Esophagus squamous epithelium (tissue), 5 donors: ENCODE measurements around the gene ADAMTSL3. TPM values are rescaled to one million over a fixed set of nuclear protein-coding genes. Genes with fewer than 3 reads are reported as not detected.

Source experiments
- DNase-seq: peaks from one replicate; lab custom pipeline; 2025; lab: John Stamatoyannopoulos, UW
- H3K27ac ChIP-seq, 4 donors: fragments of 200-600 bp; sonication (generic); one replicate each; pipeline ENCODE4 v1.5.1; 2016 to 2019; ENCODE audit warnings: mild to moderate bottlenecking in 1 of 4
- H3K27me3 ChIP-seq, 4 donors: fragments of 200-600 bp; sonication (generic); 1 replicate in 3 of 4; 2 replicates in 1 of 4; pipeline versions ENCODE4 v1.5.1 to v1.6.0; 2017 to 2021; ENCODE audit warnings: antibody characterized with exemption in 1 of 4
- H3K36me3 ChIP-seq, 3 donors: fragments of 200-600 bp; sonication (generic); one replicate each; pipeline ENCODE4 v1.5.1; 2016 to 2019
- H3K4me1 ChIP-seq, 3 donors: fragments of 200-600 bp; sonication (generic); one replicate each; pipeline ENCODE4 v1.5.1; 2017 to 2019
- H3K4me3 ChIP-seq, 4 donors: fragments of 200-600 bp; sonication (generic); 1 replicate in 3 of 4; 2 replicates in 1 of 4; pipeline ENCODE4 v1.5.1; 2016 to 2019; ENCODE audit warnings: mild to moderate bottlenecking in 2 of 4, moderate library complexity in 1 of 4
- H3K9me3 ChIP-seq, 3 donors: fragments of 200-600 bp; sonication (generic); one replicate each; pipeline ENCODE4 v1.5.1; 2016 to 2019
- POLR2A ChIP-seq, 4 donors: fragments of 450-650 bp; IDR thresholded peaks; one replicate each; pipeline ENCODE4 v1.6.1; 2017; ENCODE audit warnings: antibody characterized with exemption in 4 of 4, mild to moderate bottlenecking in 4 of 4, moderate library complexity in 3 of 4
- WGBS, 2 donors: methylation state at CpG; one replicate each; pipeline ENCODE4 v1.1.5; 2018; 5-methylcytosine and 5-hydroxymethylcytosine counted together
- intact Hi-C: fragments of 100-400 bp; cut with DNase I; formaldehyde crosslinking; loops from one replicate; pipeline ENCODE4 v1.15.0; 2022
- total RNA-seq, 4 donors: library from RNA; depleted of rRNA; stranded (reverse); fragments of >200 nt; gene quantifications; one replicate each; pipeline ENCODE4 v1.1.0, GENCODE V29; 2016
- TF ChIP-seq, protein P1 (sequence below), 6 experiments: fragments of 450-650 bp in 4 of 6; fragments of 200-600 bp in 2 of 6; sonication (generic) in 2 of 6; IDR thresholded peaks; one replicate each; pipeline ENCODE4 v1.5.1; 2016 to 2019; ENCODE audit warnings: antibody characterized with exemption in 6 of 6, mild to moderate bottlenecking in 4 of 6, moderate library complexity in 4 of 6
- donor health status: DM: yes; HTN: yes; CAD: no.

Gene ADAMTSL3
- total RNA-seq, 4 donors from 2014 or later = 0.11 to 3.2 (median 0.79) TPM

DNA sequence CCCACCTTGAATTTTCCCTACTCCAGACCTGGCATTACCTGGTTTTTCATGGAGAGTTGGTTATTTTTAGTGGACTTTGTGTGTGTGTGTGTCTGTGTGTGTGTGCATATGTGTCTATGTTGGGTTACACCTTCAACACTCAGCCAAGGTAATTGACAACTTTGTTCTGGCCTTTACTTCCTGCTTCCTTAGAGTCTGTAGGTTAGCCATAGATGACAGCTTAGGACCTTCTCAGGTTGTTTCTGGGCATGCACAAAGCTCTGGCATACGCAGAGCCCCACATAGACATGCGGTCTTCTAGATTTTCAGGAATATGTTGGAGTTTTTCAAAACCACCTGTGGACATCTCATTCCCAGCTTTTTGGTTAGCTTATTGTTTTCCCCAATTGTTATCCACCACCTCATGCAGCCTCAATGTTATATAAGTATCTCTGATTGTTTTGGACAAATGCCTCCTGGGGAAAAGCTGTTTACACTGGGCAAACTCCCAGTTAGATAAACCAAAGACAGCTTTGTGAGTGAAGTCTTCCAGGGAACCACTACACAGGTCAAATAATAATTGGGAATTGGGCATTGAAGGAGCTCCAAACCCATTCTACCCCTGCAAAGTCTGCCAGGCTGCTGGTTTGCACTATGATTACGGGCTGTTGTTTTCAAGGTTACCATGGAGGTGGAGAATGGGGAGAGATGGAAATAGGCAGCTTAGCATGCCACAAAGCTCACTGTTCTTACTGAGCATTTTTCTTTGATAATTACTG, 201.2 kb downstream of the ADAMTSL3 start:
- Histone ChIP-seq H3K4me1 (peaks cover 0 to 21% (median 0%) of the 10 kb centered on the region in 3 donors), H3K27ac (no peak overlapping the region), H3K27me3 (no peaks in the 10 kb centered on the region), H3K9me3 (no peaks in the 10 kb centered on the region), H3K36me3 (no peaks in the 10 kb centered on the region), H3K4me3 (no peak overlapping the region)
- TF ChIP-seq, protein P1, sequence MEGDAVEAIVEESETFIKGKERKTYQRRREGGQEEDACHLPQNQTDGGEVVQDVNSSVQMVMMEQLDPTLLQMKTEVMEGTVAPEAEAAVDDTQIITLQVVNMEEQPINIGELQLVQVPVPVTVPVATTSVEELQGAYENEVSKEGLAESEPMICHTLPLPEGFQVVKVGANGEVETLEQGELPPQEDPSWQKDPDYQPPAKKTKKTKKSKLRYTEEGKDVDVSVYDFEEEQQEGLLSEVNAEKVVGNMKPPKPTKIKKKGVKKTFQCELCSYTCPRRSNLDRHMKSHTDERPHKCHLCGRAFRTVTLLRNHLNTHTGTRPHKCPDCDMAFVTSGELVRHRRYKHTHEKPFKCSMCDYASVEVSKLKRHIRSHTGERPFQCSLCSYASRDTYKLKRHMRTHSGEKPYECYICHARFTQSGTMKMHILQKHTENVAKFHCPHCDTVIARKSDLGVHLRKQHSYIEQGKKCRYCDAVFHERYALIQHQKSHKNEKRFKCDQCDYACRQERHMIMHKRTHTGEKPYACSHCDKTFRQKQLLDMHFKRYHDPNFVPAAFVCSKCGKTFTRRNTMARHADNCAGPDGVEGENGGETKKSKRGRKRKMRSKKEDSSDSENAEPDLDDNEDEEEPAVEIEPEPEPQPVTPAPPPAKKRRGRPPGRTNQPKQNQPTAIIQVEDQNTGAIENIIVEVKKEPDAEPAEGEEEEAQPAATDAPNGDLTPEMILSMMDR (IDR thresholded peaks at IDR 0.05) = no peak
- no peak for TF ChIP-seq POLR2A (IDR thresholded peaks at IDR 0.05)
- WGBS, 2 donors = 70 to 93% methylated on average over 3 of the region's 3 CpGs
- no peak for DNase-seq
- intact Hi-C loops = no loop called here

DNA sequence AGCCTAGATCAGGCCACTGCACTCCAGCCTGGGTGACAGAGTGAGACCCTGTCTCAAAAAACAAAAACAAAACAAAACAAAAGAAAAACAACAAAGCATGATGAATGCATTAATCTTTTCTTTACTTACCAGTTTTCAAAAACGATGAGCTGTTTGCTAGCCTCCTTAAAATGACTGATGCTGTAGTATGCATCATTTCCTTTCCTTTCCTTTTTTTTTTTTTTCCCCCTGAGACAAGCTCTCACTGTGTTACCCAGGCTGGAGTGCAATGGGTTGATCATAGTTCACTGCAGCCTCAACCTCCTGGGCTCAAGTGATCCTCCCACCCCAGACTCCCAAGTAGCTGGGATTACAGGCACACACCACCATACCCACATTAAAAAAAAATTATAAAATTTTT, 202.0 kb downstream of the ADAMTSL3 start:
- Histone ChIP-seq H3K27me3 (no peaks in the 10 kb centered on the region), H3K36me3 (no peaks in the 10 kb centered on the region), H3K9me3 (no peaks in the 10 kb centered on the region), H3K4me3 (no peak overlapping the region), H3K4me1 (peaks cover 0 to 12% (median 0%) of the 10 kb centered on the region in 3 donors), H3K27ac (no peak overlapping the region)
- intact Hi-C loops = no loop called here
- no peak for DNase-seq
- no peak for TF ChIP-seq POLR2A (IDR thresholded peaks at IDR 0.05)
- TF ChIP-seq, protein P1 (IDR thresholded peaks at IDR 0.05) = no peak
- WGBS, 2 donors = 33 to 45% methylated on average over 1 of the region's 1 CpG

GRCh38 chr15:83858820-83859505, 205.0 kb downstream of the ADAMTSL3 start:
- no peak for DNase-seq
- intact Hi-C loops = no loop called here
- H3K9me3 ChIP-seq = no peaks in the 10 kb centered on the region
- H3K27ac ChIP-seq = no peak overlapping the region
- no peak overlapping the region for H3K4me3 ChIP-seq
- no peak for TF ChIP-seq POLR2A (IDR thresholded peaks at IDR 0.05)
- TF ChIP-seq, protein P1 (IDR thresholded peaks at IDR 0.05) = no peak
- WGBS, 2 donors = 80% methylated on average over 5 of the region's 5 CpGs
- peaks cover 0 to 9% (median 0%) of the 10 kb centered on the region in 3 donors for H3K4me1 ChIP-seq
- H3K36me3 ChIP-seq = no peaks in the 10 kb centered on the region
- H3K27me3 ChIP-seq = no peaks in the 10 kb centered on the region

DNA sequence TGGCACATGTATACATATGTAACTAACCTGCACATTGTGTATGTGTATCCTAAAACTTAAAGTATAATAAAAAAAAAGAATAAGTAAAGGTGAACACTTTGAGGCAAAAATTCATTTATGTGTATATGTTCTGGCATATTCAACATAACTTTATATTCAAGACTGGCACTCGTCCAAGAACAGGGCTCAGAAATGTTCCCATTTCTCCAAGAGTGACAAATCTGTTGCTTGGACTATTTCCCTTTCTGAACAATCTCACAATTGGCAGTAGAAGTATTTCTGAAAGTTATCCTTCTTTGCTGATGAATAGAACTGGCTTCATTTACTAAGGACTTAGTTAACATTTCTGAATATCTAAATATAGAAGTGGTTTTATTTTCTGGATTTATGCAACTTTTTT, 212.8 kb downstream of the ADAMTSL3 start:
- no peak overlapping the region for H3K4me3 ChIP-seq
- WGBS, 2 donors = 45 to 50% methylated on average over 1 of the region's 1 CpG
- no peak for DNase-seq
- no peaks in the 10 kb centered on the region for H3K36me3 ChIP-seq
- no peaks in the 10 kb centered on the region for H3K9me3 ChIP-seq
- intact Hi-C loops = no loop called here
- H3K27me3 ChIP-seq = no peaks in the 10 kb centered on the region
- H3K27ac ChIP-seq = no peak overlapping the region
- no peaks in the 10 kb centered on the region for H3K4me1 ChIP-seq
- TF ChIP-seq, protein P1 (IDR thresholded peaks at IDR 0.05) = no peak
- TF ChIP-seq POLR2A (IDR thresholded peaks at IDR 0.05) = no peak

- TF ChIP-seq POLR2A (IDR thresholded peaks at IDR 0.05) = no peak
- TF ChIP-seq, protein P1 (IDR thresholded peaks at IDR 0.05) = no peak
- Histone ChIP-seq H3K4me1 (no peaks in the 10 kb centered on the region), H3K27me3 (no peaks in the 10 kb centered on the region), H3K27ac (no peak overlapping the region), H3K9me3 (no peaks in the 10 kb centered on the region), H3K4me3 (no peak overlapping the region), H3K36me3 (no peaks in the 10 kb centered on the region)
- intact Hi-C loops = no loop called here
- DNase-seq = no peak
- 44 to 73% methylated on average over 4 of the region's 4 CpGs for WGBS, 2 donors
Observed at GRCh38 chr15:83869341-83869740, 215.4 kb downstream of the ADAMTSL3 start.
